OCI-LY3 (cell line): ENCODE data around the gene ACRBP.

Source experiments
- EZH2phosphoT487 ChIP-seq: fragments of 200-600 bp; shearing (Covaris generic); IDR thresholded peaks from 2 replicates; pipeline ENCODE4 v1.6.1; 2018; ENCODE audit warnings: antibody characterized with exemption, mixed run types, low read depth
- TF ChIP-seq, protein P1 (sequence below): fragments of 200-600, 300-600 bp; sonication (generic); IDR thresholded peaks from 2 replicates; pipeline ENCODE4 v1.5.1; 2014; ENCODE audit warnings: antibody characterized with exemption, low read length, low read depth

DNA sequence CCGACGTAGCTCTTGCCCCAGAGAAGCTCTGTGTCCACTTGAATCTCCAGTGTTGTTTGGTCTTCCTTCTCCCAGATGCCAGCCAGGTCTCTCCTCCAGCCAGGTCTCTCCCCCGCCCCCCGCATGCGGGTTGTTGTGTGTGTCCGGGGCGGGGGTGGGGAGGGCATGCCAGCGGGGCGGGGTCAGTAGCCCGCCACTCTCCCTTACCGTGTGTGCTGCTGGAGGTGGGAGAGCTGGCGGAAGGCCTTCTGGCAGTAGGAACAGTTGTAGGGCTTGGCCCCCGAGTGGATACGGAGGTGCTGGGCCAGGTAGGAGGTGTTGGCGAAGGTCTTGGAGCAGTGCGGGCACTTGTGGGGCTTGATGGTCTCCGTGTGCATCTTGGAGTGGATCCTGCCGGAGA lies 24.9 kb upstream of the ACRBP start:
- TF ChIP-seq, protein P1, sequence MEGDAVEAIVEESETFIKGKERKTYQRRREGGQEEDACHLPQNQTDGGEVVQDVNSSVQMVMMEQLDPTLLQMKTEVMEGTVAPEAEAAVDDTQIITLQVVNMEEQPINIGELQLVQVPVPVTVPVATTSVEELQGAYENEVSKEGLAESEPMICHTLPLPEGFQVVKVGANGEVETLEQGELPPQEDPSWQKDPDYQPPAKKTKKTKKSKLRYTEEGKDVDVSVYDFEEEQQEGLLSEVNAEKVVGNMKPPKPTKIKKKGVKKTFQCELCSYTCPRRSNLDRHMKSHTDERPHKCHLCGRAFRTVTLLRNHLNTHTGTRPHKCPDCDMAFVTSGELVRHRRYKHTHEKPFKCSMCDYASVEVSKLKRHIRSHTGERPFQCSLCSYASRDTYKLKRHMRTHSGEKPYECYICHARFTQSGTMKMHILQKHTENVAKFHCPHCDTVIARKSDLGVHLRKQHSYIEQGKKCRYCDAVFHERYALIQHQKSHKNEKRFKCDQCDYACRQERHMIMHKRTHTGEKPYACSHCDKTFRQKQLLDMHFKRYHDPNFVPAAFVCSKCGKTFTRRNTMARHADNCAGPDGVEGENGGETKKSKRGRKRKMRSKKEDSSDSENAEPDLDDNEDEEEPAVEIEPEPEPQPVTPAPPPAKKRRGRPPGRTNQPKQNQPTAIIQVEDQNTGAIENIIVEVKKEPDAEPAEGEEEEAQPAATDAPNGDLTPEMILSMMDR, result no peak
- TF ChIP-seq EZH2phosphoT487, result no peak
